HG02610 (cell line): ENCODE measurements around the gene CEBPA.

ENCODE experiments used
- ATAC-seq: cut with Tn5 transposase; IDR thresholded peaks from one replicate; pipeline ENCODE4 v1.9.1; 2021; ENCODE audit warnings: mild to moderate bottlenecking, moderate library complexity; ENCODE audit not compliant: unreplicated experiment

Gene CEBPA

DNA sequence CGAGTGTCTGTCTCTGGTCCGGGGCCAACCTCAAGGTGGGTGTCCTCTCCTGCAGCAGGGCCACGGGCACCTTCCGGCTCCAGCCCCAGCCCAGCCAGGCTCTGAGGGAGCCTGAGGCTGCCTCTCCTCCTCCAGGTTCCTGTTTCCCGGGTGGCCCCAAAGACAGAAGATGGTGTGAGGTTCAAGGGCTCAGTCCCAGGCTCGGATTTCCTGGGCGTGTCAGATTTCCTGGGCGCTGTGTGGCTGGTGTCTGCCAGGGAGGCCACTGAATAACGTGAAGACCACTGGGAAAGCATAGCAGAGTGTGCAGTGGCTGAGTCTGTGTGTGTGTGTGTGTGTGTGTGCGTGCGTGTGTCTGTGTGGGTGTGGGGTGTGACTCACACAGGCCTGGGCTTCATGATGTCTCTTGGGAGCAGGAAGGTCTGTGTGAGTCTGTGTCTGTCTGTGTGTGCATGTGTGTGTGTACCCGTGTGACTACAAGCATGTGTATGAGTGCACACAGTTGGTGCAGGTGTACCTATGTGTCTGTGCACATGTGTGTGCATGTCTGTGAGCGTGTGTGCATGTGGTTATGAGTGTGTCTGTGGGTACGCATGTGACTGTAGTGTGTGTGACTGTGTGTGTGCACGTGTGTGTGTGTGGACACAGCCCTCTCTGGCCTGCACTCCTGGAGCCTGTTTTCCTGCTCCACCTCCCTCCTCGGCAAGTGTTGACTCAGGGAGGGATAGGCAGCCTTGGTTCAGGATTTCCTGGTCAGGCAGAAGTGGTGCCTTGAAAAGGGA is 28.3 kb downstream of the CEBPA start:
- no peak for ATAC-seq

DNA sequence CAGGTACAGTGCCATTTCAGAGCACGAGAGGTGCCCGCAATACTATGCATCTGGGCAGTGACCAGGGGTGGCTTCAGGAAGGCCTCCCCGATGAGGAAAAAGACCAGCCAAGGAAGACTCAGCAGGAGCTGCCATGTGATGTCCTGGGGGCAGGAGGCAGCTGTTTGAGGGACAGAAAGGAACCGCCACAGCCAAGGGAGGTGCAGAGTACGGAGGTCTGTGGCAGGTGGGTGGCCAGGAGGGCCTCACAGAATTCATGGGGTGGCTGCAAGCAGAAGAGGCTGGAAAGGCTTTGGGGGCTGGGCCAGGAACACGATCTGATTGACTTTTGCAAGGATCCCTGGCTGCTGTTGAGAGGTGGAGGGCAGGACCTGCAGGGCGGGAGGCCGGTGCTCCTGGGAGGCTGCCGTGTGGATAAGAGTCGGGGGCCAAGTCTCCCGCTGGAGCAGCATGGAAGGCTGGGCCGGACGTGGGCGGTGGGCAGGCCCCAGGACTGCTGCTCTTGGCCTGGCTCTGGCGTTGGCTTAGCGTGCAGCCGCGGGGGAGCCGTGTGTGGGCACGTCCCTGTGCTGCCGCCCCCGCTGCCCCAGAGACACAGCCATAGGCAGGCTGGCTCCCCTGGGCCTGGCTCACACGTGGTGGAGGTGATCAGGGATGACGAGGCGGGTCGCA is 29.1 kb downstream of the CEBPA start:
- ATAC-seq = no peak

DNA sequence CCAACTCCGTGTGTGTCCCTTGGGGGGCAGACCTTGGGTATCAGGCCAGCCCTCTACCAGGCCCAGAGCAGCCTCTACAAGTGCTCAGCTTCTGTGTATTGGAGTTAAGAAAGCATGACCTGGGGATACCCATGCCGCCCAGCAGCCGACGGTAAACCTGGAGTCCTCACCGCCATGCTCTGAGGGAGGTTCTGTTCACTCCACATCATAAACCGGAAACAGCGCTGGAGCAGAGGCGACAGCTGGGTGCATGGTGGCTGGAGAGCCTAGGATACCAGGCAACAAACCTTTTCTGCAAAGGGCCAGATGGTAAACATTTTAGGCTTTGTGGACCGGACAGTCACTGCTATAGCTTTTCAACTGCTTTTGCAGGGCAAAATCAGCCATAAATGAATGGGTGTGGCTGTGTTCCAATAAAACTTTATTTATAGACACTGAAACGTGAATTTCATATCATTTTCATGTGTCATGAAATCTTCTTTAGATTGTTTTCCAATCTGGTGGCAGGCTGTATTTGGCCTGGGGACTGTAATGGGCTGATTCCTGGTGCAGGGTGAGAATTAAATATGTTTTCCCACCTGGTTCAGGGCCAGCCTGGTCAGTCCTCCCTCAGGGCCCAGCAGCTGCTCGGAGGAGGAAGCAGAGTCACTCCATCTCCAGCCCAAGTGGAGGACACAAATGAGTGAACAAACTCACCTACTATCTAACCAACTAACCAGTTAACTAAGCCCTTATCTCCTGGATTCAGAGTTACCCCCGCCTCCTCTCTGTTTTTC is 30.9 kb downstream of the CEBPA start:
- no peak for ATAC-seq

DNA sequence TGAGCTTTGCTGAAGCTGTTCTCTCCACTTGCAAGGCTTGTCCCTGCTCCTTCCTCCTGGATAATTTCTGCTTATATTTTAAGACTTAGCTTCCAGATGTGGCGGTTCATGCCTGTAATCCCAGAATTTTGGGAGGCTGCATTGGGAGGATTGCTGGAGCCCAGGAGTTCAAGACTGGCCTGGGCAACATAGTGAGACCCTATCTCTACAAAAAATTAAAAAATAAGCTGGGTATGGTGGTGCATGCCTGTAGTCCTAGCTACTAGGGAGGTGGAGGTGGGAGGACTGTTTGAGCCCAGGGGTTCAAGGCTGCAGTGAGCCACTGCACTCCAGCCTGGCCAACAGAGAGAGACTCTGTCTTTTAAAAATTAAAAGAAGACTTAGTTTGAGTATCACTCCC is 31.6 kb downstream of the CEBPA start:
- no peak for ATAC-seq

DNA sequence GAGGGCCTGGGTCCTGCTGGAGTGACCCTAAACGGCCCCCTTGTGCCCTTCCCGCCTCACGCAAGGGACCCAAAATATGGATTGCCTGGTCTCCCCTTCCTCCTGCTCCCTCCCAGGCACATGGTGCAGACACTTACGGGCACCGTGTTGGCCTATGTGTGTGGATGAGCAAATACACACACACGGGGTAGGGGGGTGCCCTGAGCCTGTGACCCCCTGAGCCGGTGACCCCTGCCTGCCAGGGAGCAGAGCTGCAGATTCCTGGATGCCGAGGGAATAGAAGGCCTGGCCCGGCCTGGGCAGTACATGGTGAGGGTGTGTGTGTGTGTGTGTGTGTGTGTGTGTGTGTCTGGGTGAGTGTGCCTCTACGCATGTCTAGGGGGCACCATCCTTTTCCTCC is 33.3 kb downstream of the CEBPA start:
- ATAC-seq = no peak

DNA sequence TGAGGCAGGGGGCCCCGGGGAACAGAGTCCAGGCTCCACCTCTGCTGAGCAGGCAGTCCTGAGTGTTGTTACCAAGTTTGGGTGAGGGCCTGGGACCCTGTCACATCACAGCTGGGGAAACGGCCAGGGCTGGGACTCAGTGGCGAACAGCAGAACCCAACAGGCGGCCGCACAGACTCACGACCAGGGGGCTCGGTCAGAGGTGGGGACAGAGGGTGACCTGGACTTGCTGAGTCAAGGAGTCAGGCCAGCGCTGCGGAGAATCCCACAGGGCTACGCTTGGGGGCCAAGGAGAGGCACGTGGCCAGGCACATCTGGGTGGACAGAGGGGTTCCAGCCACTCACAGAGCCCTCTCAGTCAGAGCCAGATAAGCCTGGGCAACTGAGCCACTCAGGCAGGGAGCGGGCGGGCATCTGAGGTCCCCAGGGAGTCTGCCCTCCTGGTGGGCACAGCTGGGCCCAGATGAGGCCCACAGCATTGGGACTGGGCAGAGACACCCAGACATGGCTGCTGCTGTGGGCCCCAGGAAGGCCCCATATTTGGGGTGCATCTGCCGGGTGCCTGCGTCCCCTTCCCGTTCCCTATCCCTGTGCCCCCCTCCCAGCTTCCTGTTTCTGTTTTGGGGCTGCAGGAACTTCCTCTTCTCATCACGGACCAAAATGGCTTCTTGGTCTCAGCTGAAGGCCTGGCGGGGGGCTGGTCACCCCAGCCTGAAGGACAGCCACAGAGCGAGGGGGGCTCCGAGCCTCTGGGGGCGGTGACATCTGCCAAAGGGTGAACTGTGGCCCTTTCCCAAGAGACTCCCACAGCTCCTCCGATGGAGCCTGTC is 34.0 kb downstream of the CEBPA start:
- no peak for ATAC-seq

DNA sequence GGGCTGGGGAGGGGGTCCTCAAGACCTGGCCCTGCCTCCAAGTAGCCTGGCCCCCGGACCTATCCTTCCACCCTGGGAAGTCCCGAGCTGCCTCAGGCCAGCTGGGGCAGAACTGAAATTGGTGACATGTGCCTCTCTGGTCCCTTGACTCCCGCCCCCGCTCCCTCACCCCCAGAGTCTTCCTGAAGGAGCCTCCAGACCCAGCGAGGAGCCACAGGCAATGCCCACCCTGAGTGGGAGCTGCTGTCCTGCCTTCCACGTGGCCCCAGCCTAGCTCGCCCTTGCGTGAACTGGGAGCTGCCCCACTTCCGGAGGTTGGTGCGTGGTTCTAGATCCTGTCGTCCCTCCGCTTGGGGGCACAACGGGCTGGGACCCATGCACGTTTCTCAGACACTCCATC is 34.6 kb downstream of the CEBPA start:
- no peak for ATAC-seq

DNA sequence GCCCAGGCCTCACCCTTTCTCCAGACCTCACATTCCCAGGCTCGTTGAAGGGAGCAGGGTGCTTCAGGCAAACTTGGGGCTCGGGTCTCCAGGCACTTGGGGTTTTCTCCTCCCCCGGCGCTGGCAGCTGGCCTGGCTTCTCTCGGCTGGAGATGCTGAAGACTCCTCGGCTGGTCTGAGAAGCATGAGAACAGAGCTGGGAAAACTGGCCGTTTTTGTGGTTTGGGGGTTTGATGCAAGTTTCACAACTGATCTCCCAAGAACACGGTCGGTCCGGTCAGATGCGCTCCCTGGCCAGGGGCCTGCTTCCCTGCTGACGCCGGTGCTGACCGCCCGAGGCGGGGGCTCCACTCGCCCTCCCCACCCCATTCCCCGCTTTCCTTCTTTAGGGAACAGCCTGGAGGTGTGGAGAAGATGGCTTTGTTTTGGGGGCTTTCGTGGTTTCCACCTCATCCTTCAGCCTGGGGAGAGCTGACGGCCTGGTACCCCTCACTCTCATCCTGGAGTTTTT is 35.3 kb downstream of the CEBPA start:
- no peak for ATAC-seq

DNA sequence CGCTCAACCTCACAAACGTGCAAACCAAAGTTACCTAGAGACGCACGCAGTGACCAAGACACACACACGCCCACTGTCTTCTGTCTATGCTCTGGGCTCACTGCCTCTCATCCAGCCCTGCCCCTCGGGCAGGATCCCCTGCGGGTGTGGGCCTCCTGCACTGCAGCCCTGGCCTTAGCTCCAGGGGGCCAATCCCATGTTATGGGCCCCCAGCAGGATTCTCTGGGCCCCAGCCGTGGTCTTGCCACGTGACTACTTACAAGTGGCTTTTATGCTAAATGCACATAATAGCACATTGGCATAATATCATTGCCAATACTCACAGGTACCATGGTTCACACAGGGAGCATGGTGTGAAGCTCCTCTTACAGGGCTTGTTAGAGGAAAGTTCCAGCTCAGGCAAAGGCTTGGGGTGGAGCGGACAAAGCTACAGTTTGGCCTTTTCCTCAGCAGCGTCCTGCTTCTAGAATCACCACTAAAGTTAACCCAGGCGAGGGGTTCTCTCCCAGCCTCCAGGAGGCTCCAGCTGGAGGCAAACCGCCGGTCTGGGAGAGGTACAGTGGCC is 37.4 kb downstream of the CEBPA start:
- no peak for ATAC-seq

DNA sequence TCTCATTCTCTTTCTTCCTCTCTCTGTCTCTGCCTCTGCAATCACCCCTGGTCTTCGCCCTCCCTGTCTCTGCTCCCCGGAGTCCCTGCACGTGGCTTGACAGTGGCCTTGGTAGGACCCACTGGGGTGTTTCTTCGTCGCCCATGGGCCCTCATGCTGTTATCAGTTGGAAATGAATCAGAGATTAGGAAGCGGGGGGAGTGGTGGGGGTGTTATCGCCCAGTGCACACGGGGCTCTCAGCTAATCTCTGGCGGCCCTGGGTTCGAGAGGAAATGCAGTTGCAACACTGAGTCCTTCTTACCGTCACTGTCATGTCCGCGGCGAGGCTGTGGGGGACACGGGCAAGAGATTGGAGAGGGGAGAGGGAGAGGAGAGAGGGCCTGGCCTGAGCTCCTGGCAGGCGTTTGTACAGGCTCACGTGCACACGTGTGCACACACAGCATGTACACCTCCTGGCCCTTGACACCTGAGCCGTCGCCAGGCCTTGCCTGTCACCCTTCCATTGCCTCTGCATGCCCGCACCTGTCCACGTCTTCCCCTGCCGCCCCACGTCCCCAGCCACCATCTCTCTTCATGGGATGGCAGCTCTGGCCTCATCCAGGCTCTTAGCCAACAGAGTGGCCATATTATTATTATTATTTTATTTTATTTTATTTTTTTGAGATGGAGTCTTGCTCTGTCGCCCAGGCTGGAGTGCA is 38.9 kb downstream of the CEBPA start:
- ATAC-seq = no peak

DNA sequence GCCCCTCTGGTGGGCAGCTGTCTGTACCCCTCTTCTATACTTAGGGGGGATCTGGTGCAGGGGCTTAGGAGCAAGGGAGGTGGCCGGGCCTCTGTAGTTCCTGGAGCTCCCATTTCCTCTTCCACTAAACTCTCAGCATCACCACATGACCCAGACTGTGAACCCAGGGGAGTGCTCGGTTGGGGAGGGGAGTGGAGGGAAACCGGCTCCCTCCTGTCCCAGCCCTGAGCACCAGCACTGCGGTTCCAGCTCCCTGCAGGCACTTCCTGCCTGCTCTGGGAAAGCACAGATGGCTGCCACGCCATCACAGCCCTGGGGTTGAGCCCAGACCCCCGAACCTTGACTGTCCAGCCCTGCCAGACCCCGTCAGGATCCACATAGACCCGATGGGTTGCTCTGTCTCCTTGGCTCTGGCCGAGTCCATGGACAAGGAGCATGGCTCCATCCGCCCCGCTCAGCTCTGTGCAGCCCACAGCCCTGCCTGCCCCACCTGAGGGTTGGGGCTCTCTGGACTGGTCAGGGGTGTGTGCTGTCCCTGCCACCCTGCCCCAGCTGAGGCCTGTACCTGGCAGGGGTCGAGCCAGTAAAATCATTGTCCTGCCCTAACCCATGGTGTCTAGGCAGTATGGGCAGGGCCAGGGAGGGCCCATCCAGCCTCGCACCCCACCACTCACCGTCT is 40.7 kb downstream of the CEBPA start:
- ATAC-seq = no peak

DNA sequence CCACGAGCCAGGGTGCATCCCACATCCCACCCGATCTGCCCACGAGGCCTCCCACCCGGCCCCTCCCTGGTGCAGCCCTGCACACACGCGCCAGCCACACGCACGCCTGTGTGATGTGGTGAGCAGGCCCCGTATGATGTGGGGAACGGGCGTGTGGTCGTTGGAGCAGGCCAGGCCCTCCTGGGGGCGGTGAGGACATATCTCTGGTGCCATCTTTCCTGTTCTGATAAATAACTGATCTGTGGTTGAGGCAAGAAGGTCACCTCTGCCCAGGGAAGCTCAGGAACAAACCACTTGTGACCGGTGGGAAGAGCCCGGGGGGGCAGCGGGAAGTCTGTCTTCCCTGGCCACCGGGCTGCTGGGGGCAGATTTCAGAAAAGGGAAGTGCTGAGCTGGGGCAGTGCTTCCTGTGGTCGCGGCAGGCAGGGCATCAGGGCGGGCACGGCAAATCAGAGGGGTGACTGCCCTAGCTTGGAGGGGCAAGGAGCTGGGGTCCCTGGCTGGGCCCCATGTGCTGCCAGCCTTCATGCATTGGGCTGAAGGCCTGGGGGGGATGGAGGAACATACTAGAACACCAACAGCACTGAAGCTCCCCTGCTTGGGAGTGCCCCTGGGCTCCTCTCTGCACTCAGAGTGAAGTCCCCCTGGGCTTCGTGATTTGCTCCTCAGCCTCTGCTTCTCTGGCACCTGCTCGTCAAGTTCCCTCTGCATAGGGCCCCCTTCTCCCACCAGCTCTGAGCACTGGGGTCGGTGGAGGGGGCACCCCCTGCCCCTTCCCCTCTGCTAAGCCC is 41.5 kb downstream of the CEBPA start:
- no peak for ATAC-seq

DNA sequence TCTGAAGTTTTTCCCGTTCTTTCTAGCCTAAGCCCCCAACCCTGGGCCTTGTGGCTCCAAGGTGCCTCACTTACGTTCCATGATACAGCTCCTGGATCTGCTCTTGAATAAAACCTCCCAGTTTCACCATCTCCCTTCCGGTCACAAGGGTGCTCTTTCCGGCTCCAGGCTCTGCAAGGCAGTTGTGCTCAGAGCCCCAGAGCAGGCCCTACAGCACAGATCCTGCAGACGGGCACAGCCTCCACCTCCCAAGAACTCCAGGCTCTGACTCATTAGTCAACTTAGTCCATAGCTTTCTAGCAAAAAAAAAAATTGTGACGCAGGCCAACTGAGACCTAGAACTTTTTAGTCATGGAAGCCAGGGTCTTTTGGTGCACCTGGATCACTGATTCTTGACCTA is 42.8 kb downstream of the CEBPA start:
- no peak for ATAC-seq

DNA sequence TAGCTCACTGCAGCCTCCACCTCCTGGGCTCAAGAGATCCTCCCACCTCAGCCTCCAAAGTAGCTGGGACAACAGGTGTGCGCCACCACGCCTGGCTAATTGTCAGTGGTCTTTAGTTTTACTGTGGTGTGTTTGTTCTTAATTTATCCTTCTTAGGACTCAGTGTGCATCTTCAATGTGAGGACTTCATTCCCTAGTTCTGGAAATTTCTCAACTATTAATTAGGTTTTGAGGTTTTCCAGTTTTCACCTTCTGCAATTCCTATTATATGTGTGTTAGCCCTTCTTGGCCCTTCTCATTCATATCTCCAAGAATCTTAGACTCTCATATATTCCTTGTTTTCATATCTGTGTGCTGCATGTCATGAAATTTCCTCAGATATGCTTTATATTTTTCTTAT is 44.5 kb downstream of the CEBPA start:
- no peak for ATAC-seq

DNA sequence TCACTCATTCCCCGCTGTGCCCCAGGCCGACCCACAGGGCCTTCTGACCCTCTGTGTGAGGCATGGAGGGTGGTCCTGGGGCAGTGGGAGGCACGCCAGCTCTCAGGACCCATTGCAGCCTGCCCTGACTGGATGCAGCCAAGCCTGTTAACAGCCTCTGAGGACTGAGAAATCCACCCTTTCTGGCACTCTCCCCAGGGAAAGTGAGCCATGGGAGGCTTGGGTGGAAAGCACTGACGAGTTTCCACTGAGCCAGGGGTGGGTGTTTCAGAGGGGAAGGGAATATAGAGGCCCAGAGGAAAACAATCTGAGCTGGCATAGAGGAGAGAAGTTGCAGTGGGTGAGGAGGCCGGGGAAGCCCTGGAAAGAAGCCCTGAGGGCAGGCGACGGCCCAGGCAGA is 46.1 kb downstream of the CEBPA start:
- no peak for ATAC-seq

DNA sequence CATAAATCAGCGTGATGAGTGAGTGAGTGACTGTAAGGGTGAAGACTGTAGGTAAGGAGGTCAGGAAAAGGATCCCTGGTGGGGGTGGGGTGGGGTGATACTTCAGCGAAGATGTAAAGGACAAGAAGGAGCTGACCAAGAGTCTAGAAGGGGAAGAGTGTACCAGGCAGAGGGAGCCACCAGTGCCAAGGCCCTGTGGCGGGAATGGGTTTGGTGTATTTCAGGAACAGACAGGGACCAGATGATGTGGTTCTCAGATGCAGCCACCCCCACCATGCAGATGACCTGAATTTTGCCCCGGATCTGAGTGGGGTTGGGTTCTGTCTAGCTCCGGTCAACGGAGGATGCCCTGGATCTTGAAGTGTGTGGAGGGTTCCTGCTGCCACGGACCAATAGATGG is 46.6 kb downstream of the CEBPA start:
- ATAC-seq = no peak

DNA sequence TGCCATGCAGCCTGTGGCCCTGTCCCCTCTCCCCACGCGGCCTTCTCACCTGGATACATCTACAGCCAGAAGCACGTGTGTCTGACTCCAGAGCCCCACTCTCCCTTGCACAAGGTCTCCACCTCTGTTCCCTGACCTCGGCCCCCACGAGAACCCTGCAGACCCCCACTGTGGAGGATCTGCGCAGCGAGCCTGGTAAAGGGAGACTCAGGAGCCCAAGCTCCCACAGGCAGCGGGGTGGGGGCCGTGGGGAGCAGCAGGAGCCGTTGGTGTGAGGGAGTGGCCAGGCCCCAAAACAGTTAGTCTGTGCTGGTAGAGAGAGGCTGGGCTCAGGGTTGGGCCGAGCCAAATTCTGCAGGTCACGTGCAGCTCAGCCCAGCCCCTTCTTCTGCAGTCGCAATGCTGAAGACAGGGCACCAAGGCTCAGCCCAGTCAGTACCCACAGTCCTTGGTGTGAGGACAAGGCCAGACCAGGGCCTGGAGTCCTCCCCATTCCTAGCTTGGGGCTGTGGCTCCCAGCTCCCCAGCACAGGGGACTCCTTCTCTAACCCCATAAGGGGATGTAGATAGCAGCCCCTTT is 48.0 kb downstream of the CEBPA start:
- no peak for ATAC-seq

DNA sequence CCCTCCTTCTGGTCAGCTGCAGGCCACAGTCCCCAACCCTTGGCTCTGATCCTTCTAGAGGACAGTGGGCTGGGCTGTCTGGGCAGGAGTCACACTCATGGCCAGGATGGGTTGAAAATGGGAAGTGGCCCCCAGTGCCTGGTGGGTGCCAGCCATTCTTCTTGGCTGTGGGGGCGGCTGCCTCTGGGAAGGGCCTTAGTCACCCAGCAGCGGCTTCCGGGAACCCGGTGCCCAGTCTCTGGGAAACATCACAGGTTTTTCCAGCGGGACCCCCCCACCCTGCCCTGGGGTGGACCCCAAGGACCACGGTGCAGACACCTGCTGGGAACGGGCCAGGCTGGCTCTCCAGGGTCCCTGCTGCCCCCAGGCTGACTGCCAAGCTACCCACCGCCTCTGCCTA is 49.4 kb downstream of the CEBPA start:
- no peak for ATAC-seq
